Vagina (tissue), 2 donors: ENCODE data around the gene NDUFB5. TPM values are rescaled to one million over a fixed set of nuclear protein-coding genes. Genes with fewer than 3 reads are reported as not detected.
"Not testable (repeated sequence)": the region's sequence is repeated elsewhere in the genome, so short reads cannot be mapped to it uniquely, and the experiment has no call there.

ENCODE experiments used
- DNase-seq, 2 donors: peaks; one replicate each; pipeline ENCODE4 v3.0.0-alpha.2; 2017; ENCODE audit errors: extremely low spot score in 2 of 2
- H3K27ac ChIP-seq: fragments of 200-600 bp; sonication (generic); one replicate; pipeline ENCODE4 v1.5.1; 2019
- H3K27me3 ChIP-seq: fragments of 200-600 bp; sonication (generic); one replicate; pipeline ENCODE4 v1.5.1; 2019
- H3K36me3 ChIP-seq, 2 donors: fragments of 200-600 bp; sonication (generic); one replicate each; pipeline ENCODE4 v1.5.1; 2017 to 2019
- H3K4me1 ChIP-seq: fragments of 200-600 bp; sonication (generic); one replicate; pipeline ENCODE4 v1.5.1; 2019
- H3K4me3 ChIP-seq, 2 donors: fragments of 200-600 bp; sonication (generic); 1 replicate in 1 of 2; 2 replicates in 1 of 2; pipeline ENCODE4 v1.5.1; 2016 to 2019
- H3K9me3 ChIP-seq: fragments of 200-600 bp; sonication (generic); one replicate; pipeline ENCODE4 v1.5.1; 2019
- POLR2A ChIP-seq, 2 donors: fragments of 450-650 bp; IDR thresholded peaks; one replicate each; pipeline ENCODE4 v1.6.1; 2017; ENCODE audit warnings: antibody characterized with exemption in 2 of 2, mild to moderate bottlenecking in 2 of 2, moderate library complexity in 2 of 2
- POLR2AphosphoS5 ChIP-seq, 2 donors: sonication (generic); formaldehyde crosslinking; IDR thresholded peaks; one replicate each; pipeline ENCODE4 v1.9.0; 2017; ENCODE audit warnings: antibody characterized with exemption in 2 of 2, mild to moderate bottlenecking in 2 of 2, low read depth in 1 of 2; ENCODE audit not compliant: insufficient read depth in 1 of 2
- intact Hi-C: fragments of 100-400 bp; cut with DNase I; formaldehyde crosslinking; loops from one replicate; pipeline ENCODE4 v1.15.1; 2023
- total RNA-seq: library from RNA; depleted of rRNA; stranded (reverse); fragments of >200 nt; gene quantifications from one replicate; pipeline ENCODE4 v1.2.3, GENCODE V29; 2016
- TF ChIP-seq, protein P1 (sequence below), 3 experiments: fragments of 450-650 bp in 2 of 3; fragments of 200-600 bp in 1 of 3; sonication (generic) in 1 of 3; IDR thresholded peaks; one replicate each; pipeline ENCODE4 v1.5.1; 2017 to 2019; ENCODE audit warnings: antibody characterized with exemption in 3 of 3, mild to moderate bottlenecking in 2 of 3, moderate library complexity in 2 of 3

Gene NDUFB5
- total RNA-seq, 1 donor from 2014 or later = 48.9 TPM

- intact Hi-C loops = no loop called here
- Histone ChIP-seq H3K4me3 (no peak overlapping the region), H3K27me3 (no peaks in the 10 kb centered on the region), H3K27ac (no peak overlapping the region), H3K4me1 (no peaks in the 10 kb centered on the region), H3K36me3 (peaks cover 0 to 55% of the 10 kb centered on the region in 2 donors), H3K9me3 (no peaks in the 10 kb centered on the region)
- TF ChIP-seq POLR2AphosphoS5 (IDR thresholded peaks at IDR 0.05; ENCODE audit: insufficient read depth in 1 of 2, low read depth in 1 of 2) (no peak), POLR2A (IDR thresholded peaks at IDR 0.05) (no peak)
- TF ChIP-seq, protein P1, sequence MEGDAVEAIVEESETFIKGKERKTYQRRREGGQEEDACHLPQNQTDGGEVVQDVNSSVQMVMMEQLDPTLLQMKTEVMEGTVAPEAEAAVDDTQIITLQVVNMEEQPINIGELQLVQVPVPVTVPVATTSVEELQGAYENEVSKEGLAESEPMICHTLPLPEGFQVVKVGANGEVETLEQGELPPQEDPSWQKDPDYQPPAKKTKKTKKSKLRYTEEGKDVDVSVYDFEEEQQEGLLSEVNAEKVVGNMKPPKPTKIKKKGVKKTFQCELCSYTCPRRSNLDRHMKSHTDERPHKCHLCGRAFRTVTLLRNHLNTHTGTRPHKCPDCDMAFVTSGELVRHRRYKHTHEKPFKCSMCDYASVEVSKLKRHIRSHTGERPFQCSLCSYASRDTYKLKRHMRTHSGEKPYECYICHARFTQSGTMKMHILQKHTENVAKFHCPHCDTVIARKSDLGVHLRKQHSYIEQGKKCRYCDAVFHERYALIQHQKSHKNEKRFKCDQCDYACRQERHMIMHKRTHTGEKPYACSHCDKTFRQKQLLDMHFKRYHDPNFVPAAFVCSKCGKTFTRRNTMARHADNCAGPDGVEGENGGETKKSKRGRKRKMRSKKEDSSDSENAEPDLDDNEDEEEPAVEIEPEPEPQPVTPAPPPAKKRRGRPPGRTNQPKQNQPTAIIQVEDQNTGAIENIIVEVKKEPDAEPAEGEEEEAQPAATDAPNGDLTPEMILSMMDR (IDR thresholded peaks at IDR 0.05) = no peak
- no peak for DNase-seq
These were observed 19.9 kb downstream of the NDUFB5 start for GRCh38 chr3:179624451-179624850.

- Histone ChIP-seq H3K36me3 (peaks cover 0 to 8% of the 10 kb centered on the region in 2 donors), H3K27ac (no peak overlapping the region), H3K27me3 (no peaks in the 10 kb centered on the region), H3K9me3 (no peaks in the 10 kb centered on the region), H3K4me3 (no peak overlapping the region), H3K4me1 (no peaks in the 10 kb centered on the region)
- intact Hi-C loops = no loop called here
- DNase-seq = no peak
- TF ChIP-seq POLR2A (IDR thresholded peaks at IDR 0.05) (no peak), POLR2AphosphoS5 (IDR thresholded peaks at IDR 0.05; ENCODE audit: insufficient read depth in 1 of 2, low read depth in 1 of 2) (no peak)
- TF ChIP-seq, protein P1 (IDR thresholded peaks at IDR 0.05) = no peak
These were observed 26.3 kb downstream of the NDUFB5 start for GRCh38 chr3:179630753-179631451.

DNA sequence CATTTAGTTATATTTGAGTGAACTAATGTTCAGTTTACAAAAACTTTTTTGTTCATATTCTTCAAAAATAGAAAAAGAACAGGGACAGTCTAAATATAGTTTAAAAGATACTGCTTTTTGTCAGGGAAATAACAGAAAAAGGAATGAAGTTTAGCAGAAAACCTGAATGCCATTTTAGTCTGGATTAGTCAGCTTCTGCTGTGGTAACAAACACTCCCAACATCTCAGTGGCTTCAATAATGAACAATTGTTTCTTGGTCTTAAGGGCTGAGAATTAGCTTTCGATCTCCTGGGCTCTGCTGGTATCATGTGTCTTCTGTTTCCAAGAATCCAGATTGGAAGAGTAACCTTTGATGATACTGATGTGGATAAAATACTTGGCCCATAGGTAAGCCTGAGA is 35.9 kb downstream of the NDUFB5 start:
- Histone ChIP-seq H3K27me3 (no peaks in the 10 kb centered on the region), H3K9me3 (no peaks in the 10 kb centered on the region), H3K36me3 (no peaks in the 10 kb centered on the region), H3K4me1 (no peaks in the 10 kb centered on the region), H3K27ac (no peak overlapping the region), H3K4me3 (no peak overlapping the region)
- intact Hi-C loops = no loop called here
- DNase-seq = no peak
- TF ChIP-seq POLR2A (IDR thresholded peaks at IDR 0.05) (no peak), POLR2AphosphoS5 (IDR thresholded peaks at IDR 0.05; ENCODE audit: insufficient read depth in 1 of 2, low read depth in 1 of 2) (no peak)
- TF ChIP-seq, protein P1 (IDR thresholded peaks at IDR 0.05) = no peak

DNA sequence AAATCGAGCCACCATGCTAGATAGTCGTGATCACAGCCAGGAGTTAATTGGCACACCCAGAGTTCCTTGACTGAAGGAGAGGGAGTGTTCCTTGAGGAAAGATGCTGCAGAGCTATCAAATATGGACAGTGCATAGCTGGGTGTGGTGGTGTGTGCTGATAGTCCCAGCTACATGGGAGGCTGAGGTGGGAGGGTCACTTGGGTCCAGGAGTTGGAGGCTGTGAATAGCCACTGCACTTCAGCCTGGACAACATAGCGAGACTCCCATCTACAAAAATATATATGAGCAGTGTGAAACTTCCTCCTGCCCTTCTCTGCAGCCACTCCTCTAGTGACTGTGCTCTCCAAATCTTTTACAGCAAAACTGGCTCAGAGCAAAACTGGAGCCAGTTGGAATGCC is 38.3 kb downstream of the NDUFB5 start:
- TF ChIP-seq POLR2A (IDR thresholded peaks at IDR 0.05) (no peak), POLR2AphosphoS5 (IDR thresholded peaks at IDR 0.05; ENCODE audit: insufficient read depth in 1 of 2, low read depth in 1 of 2) (no peak)
- TF ChIP-seq, protein P1 (IDR thresholded peaks at IDR 0.05) = no peak
- intact Hi-C loops = no loop called here
- DNase-seq = peak in 1 of 2 donors; percentile 52
- H3K4me1 ChIP-seq = no peaks in the 10 kb centered on the region
- H3K36me3 ChIP-seq = no peaks in the 10 kb centered on the region
- no peaks in the 10 kb centered on the region for H3K9me3 ChIP-seq
- no peak overlapping the region for H3K27ac ChIP-seq
- no peaks in the 10 kb centered on the region for H3K27me3 ChIP-seq
- no peak overlapping the region for H3K4me3 ChIP-seq

DNA sequence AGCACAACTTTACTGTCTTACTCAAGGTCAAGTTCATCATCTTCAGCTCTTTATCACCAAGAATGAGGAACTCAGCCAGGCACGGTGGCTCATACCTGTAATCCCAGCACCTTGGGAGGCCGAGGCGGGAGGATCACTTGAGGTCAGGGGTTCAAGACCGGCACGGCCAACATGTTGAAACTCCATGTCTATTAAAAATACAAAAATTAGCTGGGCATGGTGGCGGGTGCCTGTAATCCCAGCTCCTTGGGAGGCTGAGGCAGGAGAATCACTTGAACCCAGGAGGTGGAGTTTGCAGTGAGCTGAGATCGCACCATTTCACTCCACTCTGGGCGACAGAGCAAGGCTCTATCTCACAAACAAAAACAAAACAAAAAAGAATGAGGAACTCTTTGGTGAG is 39.2 kb downstream of the NDUFB5 start:
- H3K9me3 ChIP-seq, H3K4me3 ChIP-seq, H3K27ac ChIP-seq, H3K4me1 ChIP-seq, H3K27me3 ChIP-seq, H3K36me3 ChIP-seq, intact Hi-C loops: not testable (repeated sequence)
- peak in 1 of 2 donors; percentile 11 for DNase-seq
